HEK293 (cell line): ENCODE results near the gene OGFOD3.

Source experiments
- CTCF ChIA-PET: fragments of 350-600 bp; formaldehyde crosslinking; extraction: SDS; loops from one replicate; lab custom pipeline; 2021; ENCODE audit warnings: antibody characterized with exemption; lab: Yijun Ruan, JAX
- POLR2A ChIA-PET: fragments of 300-600 bp; formaldehyde crosslinking; extraction: SDS; loops from one replicate; lab custom pipeline; 2020; ENCODE audit warnings: antibody characterized with exemption, inconsistent platforms; lab: Yijun Ruan, JAX
- H3K27ac ChIP-seq: fragments of 200-500 bp; sonication (Bioruptor generic); 2 replicates; pipeline ENCODE4 v1.5.1; 2014; ENCODE audit warnings: low read depth, low read length, control low read depth, inconsistent platforms; ENCODE audit errors: extremely low read depth
- H3K36me3 ChIP-seq, 2 experiments: fragments of 200-500 bp in 1 of 2; sonication (Bioruptor generic) in 1 of 2; 1 replicate in 1 of 2; 2 replicates in 1 of 2; pipeline ENCODE4 v1.5.1; 2014 to 2017; ENCODE audit warnings: inconsistent platforms in 2 of 2, low read length in 2 of 2; ENCODE audit not compliant: control insufficient read depth in 2 of 2, insufficient read depth in 1 of 2
- H3K4me1 ChIP-seq: fragments of 200-500 bp; sonication (Bioruptor generic); 2 replicates; pipeline ENCODE4 v1.5.1; 2014; ENCODE audit warnings: mild to moderate bottlenecking, low read length, inconsistent platforms; ENCODE audit not compliant: control insufficient read depth, insufficient read depth
- H3K4me3 ChIP-seq: 2 replicates; pipeline ENCODE4 v1.5.1; 2011; ENCODE audit warnings: low read depth, mild to moderate bottlenecking, control low read depth, low read length, moderate library complexity
- H3K9me3 ChIP-seq: fragments of 200-500 bp; sonication (Bioruptor generic); 2 replicates; pipeline ENCODE4 v1.5.1; 2014; ENCODE audit warnings: low read depth, low read length, inconsistent platforms; ENCODE audit not compliant: control insufficient read depth, insufficient read depth
- GFI1B ChIP-seq: fragments of 450-650 bp; formaldehyde crosslinking; IDR thresholded peaks from 2 replicates; pipeline ENCODE4 v1.5.1; 2016; ENCODE audit warnings: missing biosample characterization, missing genetic modification characterization
- GLI4 ChIP-seq: fragments of 450-650 bp; formaldehyde crosslinking; IDR thresholded peaks from 2 replicates; pipeline ENCODE4 v1.5.1; 2016; ENCODE audit warnings: missing biosample characterization, missing genetic modification characterization
- KLF16 ChIP-seq: fragments of 450-650 bp; formaldehyde crosslinking; IDR thresholded peaks from 2 replicates; pipeline ENCODE4 v1.5.1; 2017; ENCODE audit warnings: missing biosample characterization, missing genetic modification characterization
- KLF7 ChIP-seq: fragments of 450-650 bp; formaldehyde crosslinking; IDR thresholded peaks from 2 replicates; pipeline ENCODE4 v1.5.1; 2016; ENCODE audit warnings: missing biosample characterization, missing genetic modification characterization, borderline replicate concordance
- MZF1 ChIP-seq: fragments of 450-650 bp; formaldehyde crosslinking; IDR thresholded peaks from 2 replicates; pipeline ENCODE4 v1.5.1; 2017; ENCODE audit warnings: missing biosample characterization, missing genetic modification characterization, borderline replicate concordance
- OSR2 ChIP-seq: fragments of 450-650 bp; formaldehyde crosslinking; IDR thresholded peaks from 2 replicates; pipeline ENCODE4 v1.5.1; 2016; ENCODE audit warnings: missing biosample characterization, missing genetic modification characterization
- ZBTB48 ChIP-seq: fragments of 450-650 bp; formaldehyde crosslinking; IDR thresholded peaks from 2 replicates; pipeline ENCODE4 v1.5.1; 2016; ENCODE audit warnings: missing biosample characterization, missing genetic modification characterization
- ZFP69B ChIP-seq: fragments of 450-650 bp; formaldehyde crosslinking; IDR thresholded peaks from 2 replicates; pipeline ENCODE4 v1.5.1; 2016; ENCODE audit warnings: missing biosample characterization, missing genetic modification characterization
- ZNF133 ChIP-seq: fragments of 450-650 bp; formaldehyde crosslinking; IDR thresholded peaks from 2 replicates; pipeline ENCODE4 v1.5.1; 2016; ENCODE audit warnings: missing biosample characterization, missing genetic modification characterization
- ZNF169 ChIP-seq: fragments of 450-650 bp; formaldehyde crosslinking; IDR thresholded peaks from 2 replicates; pipeline ENCODE4 v1.5.1; 2016; ENCODE audit warnings: missing biosample characterization, missing genetic modification characterization
- ZNF19 ChIP-seq: fragments of 450-650 bp; formaldehyde crosslinking; IDR thresholded peaks from 2 replicates; pipeline ENCODE4; 2016; ENCODE audit warnings: missing biosample characterization, missing genetic modification characterization, low read depth
- ZNF202 ChIP-seq: fragments of 450-650 bp; formaldehyde crosslinking; IDR thresholded peaks from 2 replicates; pipeline ENCODE4 v1.5.1; 2016; ENCODE audit warnings: missing biosample characterization, missing genetic modification characterization, borderline replicate concordance
- ZNF211 ChIP-seq: fragments of 450-650 bp; formaldehyde crosslinking; IDR thresholded peaks from 2 replicates; pipeline ENCODE4 v1.5.1; 2016; ENCODE audit warnings: low read depth, missing biosample characterization, missing genetic modification characterization
- ZNF214 ChIP-seq: fragments of 450-650 bp; formaldehyde crosslinking; IDR thresholded peaks from 2 replicates; pipeline ENCODE4 v1.5.1; 2017; ENCODE audit warnings: missing biosample characterization, mild to moderate bottlenecking, missing genetic modification characterization, borderline replicate concordance
- ZNF274 ChIP-seq, 2 experiments: fragments of 200-500 bp in 1 of 2; fragments of 450-650 bp in 1 of 2; sonication (Bioruptor generic) in 1 of 2; formaldehyde crosslinking in 1 of 2; IDR thresholded peaks; 2 replicates each; pipeline versions ENCODE4 v1.5.1 to v1.6.1; 2014 to 2016; ENCODE audit warnings: borderline replicate concordance in 1 of 2, inconsistent platforms in 1 of 2, low read length in 1 of 2, missing biosample characterization in 1 of 2, missing genetic modification characterization in 1 of 2
- ZNF324 ChIP-seq: fragments of 450-650 bp; formaldehyde crosslinking; IDR thresholded peaks from 2 replicates; pipeline ENCODE4 v1.5.1; 2016; ENCODE audit warnings: missing biosample characterization, missing genetic modification characterization
- ZNF423 ChIP-seq: fragments of 450-650 bp; formaldehyde crosslinking; IDR thresholded peaks from 2 replicates; pipeline ENCODE4 v1.5.1; 2016; ENCODE audit warnings: missing biosample characterization, missing genetic modification characterization
- ZNF48 ChIP-seq: fragments of 450-650 bp; formaldehyde crosslinking; IDR thresholded peaks from 2 replicates; pipeline ENCODE4 v1.5.1; 2016; ENCODE audit warnings: missing biosample characterization, missing genetic modification characterization
- ZNF549 ChIP-seq: fragments of 450-650 bp; IDR thresholded peaks from 2 replicates; pipeline ENCODE4 v1.5.1; 2018; ENCODE audit warnings: missing biosample characterization, missing genetic modification characterization, mild to moderate bottlenecking, inconsistent platforms, moderate library complexity
- ZNF629 ChIP-seq: fragments of 450-650 bp; formaldehyde crosslinking; IDR thresholded peaks from 2 replicates; pipeline ENCODE4 v1.5.1; 2017; ENCODE audit warnings: missing biosample characterization, missing genetic modification characterization
- ZNF792 ChIP-seq: fragments of 450-650 bp; formaldehyde crosslinking; IDR thresholded peaks from 2 replicates; pipeline ENCODE4 v1.5.1; 2016; ENCODE audit warnings: missing biosample characterization, missing genetic modification characterization
- ZNF843 ChIP-seq: fragments of 450-650 bp; formaldehyde crosslinking; IDR thresholded peaks from 2 replicates; pipeline ENCODE4 v1.5.1; 2016; ENCODE audit warnings: missing biosample characterization, missing genetic modification characterization
- ZXDB ChIP-seq: fragments of 450-650 bp; formaldehyde crosslinking; IDR thresholded peaks from 2 replicates; pipeline ENCODE4 v1.5.1; 2016; ENCODE audit warnings: missing biosample characterization, missing genetic modification characterization
- TF ChIP-seq, protein P1 (sequence below): fragments of 450-650 bp; formaldehyde crosslinking; IDR thresholded peaks from 2 replicates; pipeline ENCODE4 v1.5.1; 2016; ENCODE audit warnings: missing biosample characterization, missing genetic modification characterization
- TF ChIP-seq, protein P2 (sequence below): fragments of 450-650 bp; formaldehyde crosslinking; IDR thresholded peaks from 2 replicates; pipeline ENCODE4 v1.5.1; 2016; ENCODE audit warnings: missing biosample characterization, missing genetic modification characterization
- TF ChIP-seq, protein P3 (sequence below): fragments of 450-650 bp; formaldehyde crosslinking; IDR thresholded peaks from 2 replicates; pipeline ENCODE4 v1.5.1; 2017; ENCODE audit warnings: missing biosample characterization, missing genetic modification characterization
- TF ChIP-seq, protein P4 (sequence below): fragments of 450-650 bp; formaldehyde crosslinking; IDR thresholded peaks from 2 replicates; pipeline ENCODE4 v1.5.1; 2017; ENCODE audit warnings: missing biosample characterization, missing genetic modification characterization
- TF ChIP-seq, protein P5 (sequence below): IDR thresholded peaks from 2 replicates; pipeline ENCODE4 v1.6.1; 2011; ENCODE audit warnings: mild to moderate bottlenecking, low read depth, low read length, borderline replicate concordance

The OGFOD3 gene

DNA sequence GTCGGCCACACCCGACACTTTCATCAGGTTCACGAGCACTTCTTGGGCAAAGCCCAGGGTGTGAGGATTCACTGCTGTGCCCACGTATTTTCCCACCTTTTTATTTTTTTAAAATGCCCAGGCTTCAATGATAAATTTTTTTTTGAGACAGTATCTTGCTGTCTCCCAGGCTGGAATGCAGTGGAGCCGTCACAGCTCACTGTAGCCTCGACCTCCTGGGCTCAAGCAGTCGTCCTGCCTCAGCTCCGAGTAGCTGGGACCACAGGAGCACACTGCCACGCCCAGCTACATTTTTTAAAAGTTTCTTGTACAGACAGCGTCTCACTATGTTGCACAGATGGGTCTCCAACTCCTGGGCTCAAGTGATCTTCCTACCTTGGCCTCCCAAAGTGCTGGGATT, 29.0 kb downstream of the OGFOD3 start:
- H3K4me1 ChIP-seq: no peaks in the 10 kb centered on the region
- POLR2A ChIA-PET: no interaction called here
- CTCF ChIA-PET: no interaction called here
- H3K9me3 ChIP-seq: no peaks in the 10 kb centered on the region
- H3K4me3 ChIP-seq: no peak overlapping the region
- H3K27ac ChIP-seq: no peak overlapping the region
- no peak for TF ChIP-seq GFI1B (tag by site-specific recombination)
- TF ChIP-seq ZNF274 (IDR thresholded peaks at IDR 0.05; ENCODE audit: low read length): no peak
- no peak for TF ChIP-seq ZNF274 (tag by site-specific recombination; IDR thresholded peaks at IDR 0.05; ENCODE audit: borderline replicate concordance)
- no peak for TF ChIP-seq ZNF211 (tag by site-specific recombination)
- TF ChIP-seq ZNF133 (tag by site-specific recombination): no peak
- TF ChIP-seq, protein P1, sequence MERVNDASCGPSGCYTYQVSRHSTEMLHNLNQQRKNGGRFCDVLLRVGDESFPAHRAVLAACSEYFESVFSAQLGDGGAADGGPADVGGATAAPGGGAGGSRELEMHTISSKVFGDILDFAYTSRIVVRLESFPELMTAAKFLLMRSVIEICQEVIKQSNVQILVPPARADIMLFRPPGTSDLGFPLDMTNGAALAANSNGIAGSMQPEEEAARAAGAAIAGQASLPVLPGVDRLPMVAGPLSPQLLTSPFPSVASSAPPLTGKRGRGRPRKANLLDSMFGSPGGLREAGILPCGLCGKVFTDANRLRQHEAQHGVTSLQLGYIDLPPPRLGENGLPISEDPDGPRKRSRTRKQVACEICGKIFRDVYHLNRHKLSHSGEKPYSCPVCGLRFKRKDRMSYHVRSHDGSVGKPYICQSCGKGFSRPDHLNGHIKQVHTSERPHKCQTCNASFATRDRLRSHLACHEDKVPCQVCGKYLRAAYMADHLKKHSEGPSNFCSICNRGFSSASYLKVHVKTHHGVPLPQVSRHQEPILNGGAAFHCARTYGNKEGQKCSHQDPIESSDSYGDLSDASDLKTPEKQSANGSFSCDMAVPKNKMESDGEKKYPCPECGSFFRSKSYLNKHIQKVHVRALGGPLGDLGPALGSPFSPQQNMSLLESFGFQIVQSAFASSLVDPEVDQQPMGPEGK (tag by site-specific recombination): no peak
- TF ChIP-seq ZNF214 (tag by site-specific recombination): no peak
- no peak for TF ChIP-seq MZF1 (tag by site-specific recombination)
- TF ChIP-seq ZNF48 (tag by site-specific recombination): no peak
- TF ChIP-seq ZXDB (tag by site-specific recombination): no peak
- TF ChIP-seq ZNF549 (tag by site-specific recombination): no peak
- no peak for TF ChIP-seq ZFP69B
- TF ChIP-seq, protein P2, sequence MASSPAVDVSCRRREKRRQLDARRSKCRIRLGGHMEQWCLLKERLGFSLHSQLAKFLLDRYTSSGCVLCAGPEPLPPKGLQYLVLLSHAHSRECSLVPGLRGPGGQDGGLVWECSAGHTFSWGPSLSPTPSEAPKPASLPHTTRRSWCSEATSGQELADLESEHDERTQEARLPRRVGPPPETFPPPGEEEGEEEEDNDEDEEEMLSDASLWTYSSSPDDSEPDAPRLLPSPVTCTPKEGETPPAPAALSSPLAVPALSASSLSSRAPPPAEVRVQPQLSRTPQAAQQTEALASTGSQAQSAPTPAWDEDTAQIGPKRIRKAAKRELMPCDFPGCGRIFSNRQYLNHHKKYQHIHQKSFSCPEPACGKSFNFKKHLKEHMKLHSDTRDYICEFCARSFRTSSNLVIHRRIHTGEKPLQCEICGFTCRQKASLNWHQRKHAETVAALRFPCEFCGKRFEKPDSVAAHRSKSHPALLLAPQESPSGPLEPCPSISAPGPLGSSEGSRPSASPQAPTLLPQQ (tag by site-specific recombination): no peak
- TF ChIP-seq, protein P3, sequence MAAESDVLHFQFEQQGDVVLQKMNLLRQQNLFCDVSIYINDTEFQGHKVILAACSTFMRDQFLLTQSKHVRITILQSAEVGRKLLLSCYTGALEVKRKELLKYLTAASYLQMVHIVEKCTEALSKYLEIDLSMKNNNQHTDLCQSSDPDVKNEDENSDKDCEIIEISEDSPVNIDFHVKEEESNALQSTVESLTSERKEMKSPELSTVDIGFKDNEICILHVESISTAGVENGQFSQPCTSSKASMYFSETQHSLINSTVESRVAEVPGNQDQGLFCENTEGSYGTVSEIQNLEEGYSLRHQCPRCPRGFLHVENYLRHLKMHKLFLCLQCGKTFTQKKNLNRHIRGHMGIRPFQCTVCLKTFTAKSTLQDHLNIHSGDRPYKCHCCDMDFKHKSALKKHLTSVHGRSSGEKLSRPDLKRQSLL (tag by site-specific recombination): no peak
- TF ChIP-seq ZNF423 (tag by site-specific recombination): no peak
- TF ChIP-seq ZNF324: no peak
- peaks cover 0 to 20% of the 10 kb centered on the region in 2 experiments; a peak in 1 of 3 replicates for H3K36me3 ChIP-seq

DNA sequence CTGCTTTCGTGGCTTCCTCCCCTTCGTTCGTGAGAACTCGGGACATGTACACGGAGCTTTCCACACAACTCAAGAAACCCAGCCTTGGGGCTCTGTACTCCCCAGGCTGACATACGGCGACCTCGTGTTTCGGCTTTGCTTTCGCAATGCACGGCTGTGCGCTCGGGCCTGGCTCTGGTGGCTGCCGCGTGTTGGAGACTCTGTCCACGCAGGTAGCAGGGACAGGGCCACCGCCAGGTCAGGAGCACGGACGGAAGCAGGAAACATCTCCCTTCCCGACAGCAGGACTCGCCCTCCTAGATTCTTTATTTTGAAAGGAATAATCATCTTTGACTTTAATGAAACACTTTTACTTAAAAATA, 29.5 kb downstream of the OGFOD3 start:
- peaks cover 0 to 20% of the 10 kb centered on the region in 2 experiments; a peak in 1 of 3 replicates for H3K36me3 ChIP-seq
- no peaks in the 10 kb centered on the region for H3K9me3 ChIP-seq
- no peak overlapping the region for H3K4me3 ChIP-seq
- POLR2A ChIA-PET: no interaction called here
- no peak overlapping the region for H3K27ac ChIP-seq
- CTCF ChIA-PET: no interaction called here
- no peaks in the 10 kb centered on the region for H3K4me1 ChIP-seq
- TF ChIP-seq ZNF202 (tag by site-specific recombination): no peak
- no peak for TF ChIP-seq GLI4 (tag by site-specific recombination)
- TF ChIP-seq OSR2 (tag by site-specific recombination): no peak
- no peak for TF ChIP-seq KLF16 (tag by site-specific recombination)
- TF ChIP-seq, protein P4, sequence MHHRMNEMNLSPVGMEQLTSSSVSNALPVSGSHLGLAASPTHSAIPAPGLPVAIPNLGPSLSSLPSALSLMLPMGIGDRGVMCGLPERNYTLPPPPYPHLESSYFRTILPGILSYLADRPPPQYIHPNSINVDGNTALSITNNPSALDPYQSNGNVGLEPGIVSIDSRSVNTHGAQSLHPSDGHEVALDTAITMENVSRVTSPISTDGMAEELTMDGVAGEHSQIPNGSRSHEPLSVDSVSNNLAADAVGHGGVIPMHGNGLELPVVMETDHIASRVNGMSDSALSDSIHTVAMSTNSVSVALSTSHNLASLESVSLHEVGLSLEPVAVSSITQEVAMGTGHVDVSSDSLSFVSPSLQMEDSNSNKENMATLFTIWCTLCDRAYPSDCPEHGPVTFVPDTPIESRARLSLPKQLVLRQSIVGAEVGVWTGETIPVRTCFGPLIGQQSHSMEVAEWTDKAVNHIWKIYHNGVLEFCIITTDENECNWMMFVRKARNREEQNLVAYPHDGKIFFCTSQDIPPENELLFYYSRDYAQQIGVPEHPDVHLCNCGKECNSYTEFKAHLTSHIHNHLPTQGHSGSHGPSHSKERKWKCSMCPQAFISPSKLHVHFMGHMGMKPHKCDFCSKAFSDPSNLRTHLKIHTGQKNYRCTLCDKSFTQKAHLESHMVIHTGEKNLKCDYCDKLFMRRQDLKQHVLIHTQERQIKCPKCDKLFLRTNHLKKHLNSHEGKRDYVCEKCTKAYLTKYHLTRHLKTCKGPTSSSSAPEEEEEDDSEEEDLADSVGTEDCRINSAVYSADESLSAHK (tag by site-specific recombination): no peak
- no peak for TF ChIP-seq ZNF169
- no peak for TF ChIP-seq ZNF843 (tag by site-specific recombination)
- TF ChIP-seq, protein P5, sequence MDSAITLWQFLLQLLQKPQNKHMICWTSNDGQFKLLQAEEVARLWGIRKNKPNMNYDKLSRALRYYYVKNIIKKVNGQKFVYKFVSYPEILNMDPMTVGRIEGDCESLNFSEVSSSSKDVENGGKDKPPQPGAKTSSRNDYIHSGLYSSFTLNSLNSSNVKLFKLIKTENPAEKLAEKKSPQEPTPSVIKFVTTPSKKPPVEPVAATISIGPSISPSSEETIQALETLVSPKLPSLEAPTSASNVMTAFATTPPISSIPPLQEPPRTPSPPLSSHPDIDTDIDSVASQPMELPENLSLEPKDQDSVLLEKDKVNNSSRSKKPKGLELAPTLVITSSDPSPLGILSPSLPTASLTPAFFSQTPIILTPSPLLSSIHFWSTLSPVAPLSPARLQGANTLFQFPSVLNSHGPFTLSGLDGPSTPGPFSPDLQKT: no peak
- no peak for TF ChIP-seq ZNF792
- TF ChIP-seq ZBTB48: no peak
- no peak for TF ChIP-seq KLF7 (tag by site-specific recombination)
- TF ChIP-seq ZNF629 (tag by site-specific recombination): no peak
- no peak for TF ChIP-seq ZNF19 (tag by site-specific recombination)
- no peak for TF ChIP-seq ZNF214 (tag by site-specific recombination)
